ENCODE data around the gene RNASEH2B.
A peak's percentile ranks its signal among the peaks of the same experiment; 100 is the strongest.

Gene RNASEH2B

GRCh38 chr13:50909605-50910484 lies at the start of gene RNASEH2B:
RNASEH2B (plus strand) TSS chr13:50909791; CDS start chr13:50910077, 286 bp downstream.
- DNase-seq (ENCODE audit: low read depth) = peak; percentile 31

- DNase-seq (ENCODE audit: low read depth) = no peak
Observed at GRCh38 chr13:50864492-50864891, 45.1 kb upstream of the RNASEH2B start.

- DNase-seq (ENCODE audit: low read depth) = no peak
Observed at GRCh38 chr13:50866817-50867636, 42.6 kb upstream of the RNASEH2B start.

GRCh38 chr13:50867637-50867945 lies 42.0 kb upstream of the RNASEH2B start:
- no peak for DNase-seq (ENCODE audit: low read depth)

GRCh38 chr13:50871405-50871804 lies 38.2 kb upstream of the RNASEH2B start:
- no peak for DNase-seq (ENCODE audit: low read depth)

- no peak for DNase-seq (ENCODE audit: low read depth)
Observed at GRCh38 chr13:50873467-50873866, 36.1 kb upstream of the RNASEH2B start.

GRCh38 chr13:50873991-50874390 lies 35.6 kb upstream of the RNASEH2B start:
- no peak for DNase-seq (ENCODE audit: low read depth)

- DNase-seq (ENCODE audit: low read depth) = no peak
Observed at GRCh38 chr13:50882816-50883435, 26.7 kb upstream of the RNASEH2B start.

GRCh38 chr13:50883728-50884127 lies 25.9 kb upstream of the RNASEH2B start:
- no peak for DNase-seq (ENCODE audit: low read depth)

GRCh38 chr13:50884265-50884664 lies 25.3 kb upstream of the RNASEH2B start:
- DNase-seq (ENCODE audit: low read depth) = no peak

- no peak for DNase-seq (ENCODE audit: low read depth)
Observed at GRCh38 chr13:50887151-50887550, 22.4 kb upstream of the RNASEH2B start.

GRCh38 chr13:50888362-50888761 lies 21.2 kb upstream of the RNASEH2B start:
- DNase-seq (ENCODE audit: low read depth) = no peak

GRCh38 chr13:50889317-50889716 lies 20.3 kb upstream of the RNASEH2B start:
- DNase-seq (ENCODE audit: low read depth) = no peak

- no peak for DNase-seq (ENCODE audit: low read depth)
Observed at GRCh38 chr13:50891206-50891605, 18.4 kb upstream of the RNASEH2B start.

- DNase-seq (ENCODE audit: low read depth) = no peak
Observed at GRCh38 chr13:50892210-50892944, 17.2 kb upstream of the RNASEH2B start.

- DNase-seq (ENCODE audit: low read depth) = no peak
Observed at GRCh38 chr13:50893211-50893852, 16.3 kb upstream of the RNASEH2B start.

- DNase-seq (ENCODE audit: low read depth) = no peak
Observed at GRCh38 chr13:50894012-50894411, 15.6 kb upstream of the RNASEH2B start.

GRCh38 chr13:50894504-50894903 lies 15.1 kb upstream of the RNASEH2B start:
- no peak for DNase-seq (ENCODE audit: low read depth)

- no peak for DNase-seq (ENCODE audit: low read depth)
Observed at GRCh38 chr13:50898338-50898737, 11.3 kb upstream of the RNASEH2B start.

- DNase-seq (ENCODE audit: low read depth) = no peak
Observed at GRCh38 chr13:50901701-50902100, 7.9 kb upstream of the RNASEH2B start.

GRCh38 chr13:50905256-50905655 lies 4.3 kb upstream of the RNASEH2B start:
- no peak for DNase-seq (ENCODE audit: low read depth)

GRCh38 chr13:50907781-50908180 lies 1.8 kb upstream of the RNASEH2B start:
- no peak for DNase-seq (ENCODE audit: low read depth)
